Cardiac fibroblast (primary cell): ENCODE results near the gene TMEM200C.

Source experiments
- DNase-seq, 2 donors: peaks; one replicate each; pipeline versions ENCODE4 v3.0.0 to v3.0.0-alpha.2; 2010; ENCODE audit warnings: low read depth in 2 of 2
- H3K4me3 ChIP-seq, 2 donors: replicated peaks in 1 of 2; 1 replicate in 1 of 2; 2 replicates in 1 of 2; pipeline ENCODE4 v1.5.1; 2011; ENCODE audit warnings: low read depth in 2 of 2, low read length in 2 of 2, mild to moderate bottlenecking in 2 of 2, moderate library complexity in 1 of 2
- TF ChIP-seq, protein P1 (sequence below): IDR thresholded peaks from one replicate; pipeline ENCODE4 v1.5.1; 2011; ENCODE audit warnings: low read depth, mild to moderate bottlenecking, low read length, inconsistent platforms

The TMEM200C gene

DNA sequence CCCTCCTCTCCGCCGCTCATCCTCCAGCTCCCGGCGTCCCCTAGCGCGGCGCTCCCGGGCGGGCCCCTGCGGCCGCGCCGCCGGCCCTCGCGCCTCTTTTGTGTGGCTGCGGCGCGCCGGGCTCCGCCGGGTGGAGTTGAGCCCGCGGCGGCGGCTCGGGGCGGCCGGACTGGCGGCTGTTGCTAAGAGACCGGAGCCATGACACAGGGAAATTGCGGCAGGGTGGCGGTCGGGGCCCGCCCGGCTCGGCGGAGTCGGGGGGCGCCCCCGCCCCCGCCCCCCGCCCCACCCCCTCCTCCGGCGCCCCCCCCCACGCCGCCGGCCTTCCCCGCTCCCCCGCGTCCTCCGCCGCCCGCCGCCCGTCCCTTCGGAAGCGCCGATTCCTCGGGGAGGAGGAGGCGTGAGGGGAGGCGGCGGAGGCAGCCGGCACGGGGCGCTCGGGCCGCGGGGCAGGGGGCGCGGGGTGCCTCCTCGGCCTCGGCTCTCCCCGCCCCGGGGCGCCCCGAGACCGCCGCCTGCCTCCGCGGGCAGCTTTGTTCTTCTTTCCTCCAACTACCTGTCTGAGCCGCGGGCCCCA, at the start of gene TMEM200C:
Gene TMEM200C, minus strand, starts transcription at position 224 of the 577 bp plus-strand sequence. CDS start 3,459 bp downstream, outside the sequence.
- H3K4me3 ChIP-seq = peak within 1 kb of the TSS in 1 of 2 donors; percentile 32
- DNase-seq = peak in 1 of 2 donors; percentile 7
- TF ChIP-seq, protein P1, sequence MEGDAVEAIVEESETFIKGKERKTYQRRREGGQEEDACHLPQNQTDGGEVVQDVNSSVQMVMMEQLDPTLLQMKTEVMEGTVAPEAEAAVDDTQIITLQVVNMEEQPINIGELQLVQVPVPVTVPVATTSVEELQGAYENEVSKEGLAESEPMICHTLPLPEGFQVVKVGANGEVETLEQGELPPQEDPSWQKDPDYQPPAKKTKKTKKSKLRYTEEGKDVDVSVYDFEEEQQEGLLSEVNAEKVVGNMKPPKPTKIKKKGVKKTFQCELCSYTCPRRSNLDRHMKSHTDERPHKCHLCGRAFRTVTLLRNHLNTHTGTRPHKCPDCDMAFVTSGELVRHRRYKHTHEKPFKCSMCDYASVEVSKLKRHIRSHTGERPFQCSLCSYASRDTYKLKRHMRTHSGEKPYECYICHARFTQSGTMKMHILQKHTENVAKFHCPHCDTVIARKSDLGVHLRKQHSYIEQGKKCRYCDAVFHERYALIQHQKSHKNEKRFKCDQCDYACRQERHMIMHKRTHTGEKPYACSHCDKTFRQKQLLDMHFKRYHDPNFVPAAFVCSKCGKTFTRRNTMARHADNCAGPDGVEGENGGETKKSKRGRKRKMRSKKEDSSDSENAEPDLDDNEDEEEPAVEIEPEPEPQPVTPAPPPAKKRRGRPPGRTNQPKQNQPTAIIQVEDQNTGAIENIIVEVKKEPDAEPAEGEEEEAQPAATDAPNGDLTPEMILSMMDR = no peak

DNA sequence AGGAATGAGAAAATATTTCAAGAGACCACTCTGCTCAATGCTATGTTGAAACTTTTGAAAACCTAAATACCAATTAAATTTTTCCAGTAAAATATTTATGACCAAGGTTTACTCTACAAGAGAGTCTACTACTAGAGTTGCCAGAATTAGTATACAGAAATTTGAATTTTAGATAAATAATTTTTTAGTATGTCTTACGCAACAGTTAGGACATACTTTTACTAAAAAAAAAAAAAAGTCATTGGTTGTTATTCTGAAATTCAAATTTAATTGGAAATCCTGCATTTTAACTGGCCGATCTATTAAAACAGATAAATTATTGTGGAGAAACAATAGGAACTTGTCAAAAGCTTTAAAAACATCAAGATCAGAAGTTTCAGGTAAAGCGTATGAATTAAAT, 49.1 kb upstream of the TMEM200C start:
- TF ChIP-seq, protein P1 = no peak
- no peak for DNase-seq
- H3K4me3 ChIP-seq = no peak overlapping the region

DNA sequence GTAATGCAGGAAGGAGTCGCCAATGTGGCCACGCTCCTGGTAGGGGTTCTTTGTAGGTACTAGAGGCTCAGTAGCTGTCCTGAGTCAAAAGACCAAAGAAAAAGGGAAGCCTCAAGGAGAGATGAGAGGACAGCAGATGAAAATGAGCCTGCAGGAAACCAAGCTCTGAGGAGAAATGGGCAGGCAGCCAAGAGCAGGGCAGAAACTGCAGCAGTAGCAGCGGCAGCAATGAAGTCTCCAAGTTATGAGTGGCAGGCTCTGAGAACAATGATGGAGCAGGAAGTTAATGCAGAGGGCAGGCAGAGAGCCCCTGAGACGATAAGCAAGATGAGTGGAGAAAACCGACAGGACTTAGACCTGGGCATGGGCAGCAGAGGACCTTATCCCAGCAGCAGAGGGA, 48.2 kb upstream of the TMEM200C start:
- no peak overlapping the region for H3K4me3 ChIP-seq
- DNase-seq = peak in 1 of 2 donors; percentile 27
- TF ChIP-seq, protein P1 = no peak

DNA sequence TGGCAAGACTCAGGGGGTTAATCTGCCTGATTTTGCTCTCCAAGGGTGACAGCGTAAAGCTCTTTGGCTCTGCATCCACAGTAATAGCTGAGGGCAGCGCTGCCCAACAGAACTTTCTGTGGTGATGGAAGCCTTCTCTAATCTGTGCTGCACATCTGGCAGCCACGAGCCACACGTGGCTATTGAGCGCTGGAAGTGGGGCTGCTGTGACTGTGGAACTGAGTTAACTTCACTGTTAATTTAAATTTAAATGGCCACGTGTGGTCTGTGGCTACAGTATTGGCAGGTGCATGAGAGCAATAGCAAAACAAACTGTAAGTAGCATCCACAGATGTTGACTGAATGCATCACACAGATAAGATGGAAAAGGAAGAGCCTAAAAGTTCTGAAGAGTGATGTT, 47.3 kb upstream of the TMEM200C start:
- no peak for DNase-seq
- TF ChIP-seq, protein P1 = no peak
- no peak overlapping the region for H3K4me3 ChIP-seq

DNA sequence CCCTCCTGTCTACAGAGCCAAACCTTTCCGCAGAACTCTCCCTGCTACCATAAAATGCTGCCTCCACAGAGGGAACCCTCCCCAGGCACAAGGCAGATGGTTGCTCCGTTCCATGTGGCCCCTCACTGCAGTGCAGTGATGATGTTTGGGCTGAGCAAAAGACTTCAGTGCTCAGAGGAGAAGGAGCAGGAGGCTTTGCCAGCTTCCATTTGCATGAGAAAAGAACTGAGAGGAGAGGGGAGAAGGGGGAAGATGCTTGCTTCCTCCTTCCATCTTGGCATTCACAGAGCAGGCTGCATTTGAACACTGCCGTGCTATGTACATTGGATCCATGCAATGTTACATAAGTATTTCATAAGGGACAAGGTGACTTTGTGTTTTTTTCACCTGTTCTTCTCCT, 46.6 kb upstream of the TMEM200C start:
- no peak for DNase-seq
- H3K4me3 ChIP-seq = no peak overlapping the region
- TF ChIP-seq, protein P1 = no peak

DNA sequence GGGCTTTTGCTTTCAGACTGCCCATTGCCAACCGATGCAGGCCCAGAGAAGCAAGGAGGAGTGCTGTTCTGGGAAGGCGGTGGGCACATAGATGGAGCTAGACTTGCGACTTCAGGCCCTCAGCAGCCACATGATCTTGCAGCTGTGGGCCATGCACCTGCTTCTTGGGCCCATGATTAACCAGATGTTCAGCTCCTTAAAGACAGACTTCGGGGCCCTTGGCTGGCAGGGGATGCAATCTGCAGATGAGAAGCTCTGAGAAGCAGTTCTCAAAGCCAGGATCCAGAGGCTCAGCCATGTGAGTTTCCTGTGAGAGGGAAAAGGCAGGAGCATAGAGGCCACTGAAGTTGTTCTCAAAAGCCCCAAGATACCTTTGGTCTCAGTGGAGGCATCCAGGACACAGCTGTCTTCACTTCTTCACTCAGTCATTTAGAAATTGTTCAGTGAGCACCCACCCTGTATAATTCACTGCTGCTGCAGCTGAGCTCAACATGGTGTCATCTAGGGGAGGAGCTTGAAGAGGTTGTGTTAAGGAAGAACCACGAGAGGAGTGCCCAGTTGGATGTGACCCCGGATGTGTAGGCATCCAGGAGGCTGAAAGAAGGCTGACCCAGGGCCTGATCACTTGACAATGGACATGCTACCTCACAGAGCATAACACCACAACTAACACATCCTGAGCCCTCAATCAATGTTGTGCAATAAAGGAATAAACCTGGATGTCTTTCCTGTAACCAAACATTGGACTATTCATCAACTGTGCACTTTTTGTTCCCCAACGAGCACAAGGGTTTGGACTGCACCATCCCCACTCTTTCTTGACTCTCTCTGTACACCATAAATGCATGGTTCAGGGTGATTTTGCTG, 44.7 kb upstream of the TMEM200C start:
- no peak overlapping the region for H3K4me3 ChIP-seq
- TF ChIP-seq, protein P1 = no peak
- no peak for DNase-seq
